ENCODE results near the gene CROCC2.
A peak's percentile ranks its signal among the peaks of the same experiment; 100 is the strongest.
"Not testable (repeated sequence)": the region's sequence is repeated elsewhere in the genome, so short reads cannot be mapped to it uniquely, and the experiment has no call there.

CROCC2 gene

DNA sequence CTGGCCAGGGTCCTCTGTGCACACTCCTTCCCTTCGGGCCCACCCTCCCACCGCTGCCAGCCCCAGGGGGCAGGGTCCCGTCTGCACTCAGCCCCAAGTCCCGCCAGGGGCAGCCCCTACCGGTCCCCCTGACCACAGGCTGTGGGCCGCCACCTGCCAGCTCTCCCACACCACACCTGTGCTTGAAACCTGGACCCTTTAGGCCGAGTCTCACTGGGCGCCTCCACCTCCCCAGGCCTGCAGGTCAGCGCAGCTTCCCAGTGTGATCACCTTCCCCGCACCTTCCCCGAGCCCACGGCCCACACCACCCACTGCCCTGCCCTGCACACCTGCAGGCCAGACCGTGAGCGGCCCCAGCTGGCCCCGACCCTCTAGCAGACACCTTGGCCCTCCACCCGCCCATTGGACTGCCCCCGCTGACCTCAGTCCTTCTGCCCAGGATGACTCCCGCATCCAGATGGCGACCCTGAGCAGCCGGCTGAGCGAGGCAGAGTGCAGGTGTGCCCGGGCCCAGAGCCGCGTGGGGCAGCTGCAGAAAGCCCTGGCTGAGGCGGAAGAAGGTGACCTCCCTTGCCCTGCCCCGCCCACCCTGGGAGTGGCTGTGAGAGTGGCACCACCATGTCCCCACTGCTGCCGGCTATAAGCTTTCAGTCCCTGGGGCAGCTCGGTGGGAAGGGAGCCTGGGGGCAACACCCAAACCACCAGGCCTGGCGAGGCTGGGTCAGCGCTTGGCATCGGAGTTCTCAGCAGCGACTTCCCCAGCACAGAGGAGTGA lies 61.0 kb downstream of the CROCC2 start:
- no peak for DNase-seq (ENCODE audit: low read depth in 3 of 3)

DNA sequence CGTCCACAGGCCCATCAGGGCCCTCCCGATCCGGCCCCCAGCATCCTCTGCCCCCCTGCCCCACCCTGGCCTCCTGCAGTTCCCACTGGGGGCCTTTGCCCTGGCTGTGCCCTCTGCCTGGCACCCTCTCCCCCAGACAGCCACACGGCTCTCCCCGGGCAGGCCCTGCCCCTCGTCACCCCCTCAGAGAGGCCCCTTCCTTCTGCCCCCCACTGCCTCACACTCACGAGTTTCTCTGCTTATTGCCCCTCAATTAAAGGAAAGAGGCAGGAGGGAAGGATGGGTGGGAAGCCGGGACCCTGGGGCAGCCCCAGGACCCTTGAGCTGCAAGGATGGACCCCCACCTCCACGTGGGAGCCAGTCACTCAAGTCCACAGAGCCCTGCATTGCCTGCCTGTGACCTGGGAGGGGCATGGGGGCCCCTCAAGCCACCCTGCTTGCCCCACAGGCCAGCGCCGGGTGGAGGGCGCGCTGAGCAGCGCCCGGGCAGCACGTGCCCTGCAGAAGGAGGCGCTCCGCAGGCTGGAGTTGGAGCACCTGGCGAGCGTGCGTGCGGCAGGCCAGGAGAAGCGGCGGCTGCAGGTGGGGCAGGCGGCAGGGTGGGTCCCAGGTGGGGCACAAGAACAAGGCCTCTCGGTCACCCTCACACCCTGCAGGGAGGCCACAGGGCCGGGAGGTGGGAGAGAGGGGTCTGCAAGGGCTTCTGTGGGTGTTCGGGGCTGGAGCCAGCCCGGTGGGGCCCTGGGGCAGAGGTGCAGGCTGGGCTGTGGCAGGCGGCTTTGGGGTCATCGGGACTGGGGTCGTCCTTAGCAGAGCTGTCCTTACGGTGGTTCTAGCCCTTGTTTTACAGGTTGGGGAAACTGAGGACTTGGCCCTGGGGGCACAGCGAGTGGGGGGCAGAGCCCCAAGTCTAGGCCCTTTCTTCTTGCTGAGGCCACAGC lies 61.8 kb downstream of the CROCC2 start:
- DNase-seq (ENCODE audit: low read depth in 3 of 3), result no peak

DNA sequence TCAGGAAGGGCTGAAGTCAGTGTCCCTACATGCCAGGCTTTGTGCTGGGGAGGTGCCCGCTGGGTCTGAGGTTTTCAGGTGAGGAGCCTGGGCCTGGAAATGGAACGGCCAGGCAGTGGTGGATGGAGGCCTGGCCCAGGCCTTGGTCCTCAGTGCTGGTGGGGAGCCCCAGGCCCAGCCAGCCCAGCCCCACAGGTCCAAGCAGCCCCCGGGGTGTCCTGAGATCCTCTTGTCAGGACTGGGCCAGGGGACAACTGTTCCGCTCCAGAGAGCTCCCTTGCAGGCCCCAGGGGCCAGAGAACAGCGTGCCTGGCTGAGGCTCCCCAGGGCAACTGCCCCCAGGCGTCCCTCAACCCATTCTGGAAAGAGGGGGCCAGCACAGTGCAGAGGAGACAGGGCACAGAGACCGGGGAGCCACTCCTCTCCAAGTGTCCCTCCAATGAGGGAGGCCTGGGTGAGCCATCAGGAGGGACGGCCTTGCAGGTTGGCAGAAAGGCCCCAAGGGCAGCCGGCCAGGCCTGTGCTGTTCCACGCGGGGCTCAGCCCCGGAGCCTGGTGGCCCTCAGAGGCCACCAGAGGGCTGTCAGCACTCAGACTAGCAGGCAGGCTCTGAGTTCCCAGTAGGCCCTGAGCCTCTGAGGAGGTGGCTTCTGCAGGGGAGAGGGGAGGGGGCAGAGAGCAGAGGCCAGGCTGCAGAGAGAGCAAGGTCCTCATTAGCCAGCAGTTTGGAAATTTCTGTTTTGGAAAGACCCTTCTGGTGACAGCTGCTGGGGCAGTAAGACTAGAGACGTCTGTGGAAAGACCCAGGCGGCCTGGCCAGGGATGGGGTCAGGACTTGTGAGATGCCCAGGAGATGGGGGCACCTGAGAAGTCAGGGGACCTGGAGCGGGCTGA lies 62.8 kb downstream of the CROCC2 start:
- no peak for DNase-seq (ENCODE audit: low read depth in 3 of 3)

DNA sequence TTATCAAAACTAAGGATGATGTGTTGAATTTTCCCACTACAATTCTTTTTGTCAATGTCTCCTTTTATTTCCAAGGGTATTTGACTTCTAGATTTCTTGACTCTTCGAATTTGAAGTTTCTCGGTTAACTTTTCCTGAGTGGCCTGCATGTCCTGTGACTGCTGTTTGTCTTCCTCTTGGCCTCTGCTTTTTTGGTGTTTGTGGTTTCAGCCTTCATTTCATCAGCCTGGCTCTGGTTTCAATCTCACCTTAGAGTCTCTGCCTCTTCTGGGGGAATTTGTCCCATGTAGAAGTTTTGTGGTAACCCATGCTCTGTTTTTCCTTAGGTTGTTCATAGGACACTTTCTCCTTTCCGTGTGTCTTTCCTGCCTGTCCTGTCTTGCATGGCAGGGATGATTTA lies 64.0 kb downstream of the CROCC2 start:
- DNase-seq (ENCODE audit: low read depth in 3 of 3), result no peak

DNA sequence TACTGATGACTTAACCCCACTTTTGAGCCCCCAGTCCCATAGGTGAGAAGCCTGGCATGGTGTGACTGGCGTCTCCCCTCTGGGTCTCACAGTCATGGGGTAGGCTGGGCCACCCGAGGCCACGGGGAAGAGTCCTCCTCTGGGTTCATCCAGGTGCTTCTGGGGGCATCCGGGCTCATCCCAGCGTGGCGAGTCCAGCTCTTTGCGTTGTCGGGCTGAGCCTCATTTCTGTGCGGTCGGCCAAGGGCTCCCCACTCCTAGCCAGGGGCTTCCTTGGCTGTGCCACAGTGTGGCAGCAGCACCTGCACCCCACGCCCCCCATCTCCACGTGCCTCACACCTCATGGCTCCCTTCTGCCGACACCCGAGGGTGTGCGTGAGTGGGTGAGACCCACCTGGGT lies 64.7 kb downstream of the CROCC2 start:
- DNase-seq (ENCODE audit: low read depth in 3 of 3), result no peak

DNA sequence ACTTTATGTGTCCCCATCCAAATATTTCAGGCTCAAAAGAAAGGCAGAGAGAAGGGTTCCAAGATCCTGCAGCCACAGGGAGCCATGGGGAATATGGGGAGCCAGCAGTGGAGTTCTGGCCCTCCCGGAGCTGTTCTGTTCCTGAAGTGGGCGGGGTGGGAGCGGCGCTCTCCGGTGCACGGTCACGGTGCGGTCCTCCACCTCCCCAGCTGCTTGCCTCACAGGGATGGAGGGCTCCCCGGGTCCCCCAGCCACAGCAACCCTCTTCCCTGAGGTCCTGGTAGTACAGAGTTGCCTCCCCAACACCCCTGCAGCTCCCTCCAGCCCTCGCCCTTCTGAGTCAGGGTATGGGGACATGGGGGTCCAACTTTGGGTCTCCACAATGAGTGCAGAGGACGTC lies 66.1 kb downstream of the CROCC2 start:
- no peak for DNase-seq (ENCODE audit: low read depth in 3 of 3)

DNA sequence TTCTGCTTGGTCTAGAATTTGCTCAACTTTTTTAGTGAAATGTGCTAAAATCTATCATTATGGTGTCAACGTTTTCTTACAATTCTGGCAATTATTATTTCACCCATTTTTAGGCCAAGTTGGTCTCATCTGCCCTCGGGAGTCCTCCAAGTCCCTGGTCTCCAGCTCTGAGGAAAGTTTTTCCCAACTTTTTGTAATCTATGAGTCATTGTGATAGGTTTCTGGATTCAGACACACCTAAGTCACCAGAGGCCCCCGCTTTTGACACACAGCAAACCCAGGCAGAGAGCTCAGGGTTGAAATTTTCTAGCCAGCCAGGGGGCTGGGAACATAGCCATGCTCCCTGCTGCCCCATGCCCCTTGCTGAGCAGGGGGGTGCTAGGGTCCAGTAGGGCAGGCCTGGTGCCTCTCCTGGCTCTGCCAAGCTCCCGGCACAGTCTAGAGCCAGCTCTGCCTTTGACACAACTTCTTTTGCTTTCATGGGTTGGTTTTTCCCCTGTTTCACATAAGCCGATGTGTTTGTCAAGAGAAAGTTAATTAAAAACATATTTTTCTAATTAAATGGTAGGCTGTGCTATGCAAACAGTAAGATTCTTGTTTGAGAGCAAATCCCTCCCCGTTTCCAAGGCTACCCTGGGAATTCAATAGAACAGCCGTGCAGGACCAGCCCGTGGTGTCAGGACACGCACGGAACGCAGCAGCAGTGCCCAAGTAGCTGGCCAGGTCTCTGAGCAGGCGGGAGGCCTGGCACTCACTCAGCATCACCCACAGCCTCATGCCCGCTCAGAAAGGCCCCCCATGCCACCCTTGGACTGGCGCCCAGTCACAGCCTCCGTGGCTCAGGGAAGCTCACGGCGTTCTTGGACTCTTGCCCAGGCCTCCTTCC lies 66.7 kb downstream of the CROCC2 start:
- DNase-seq (ENCODE audit: low read depth in 3 of 3), result no peak

DNA sequence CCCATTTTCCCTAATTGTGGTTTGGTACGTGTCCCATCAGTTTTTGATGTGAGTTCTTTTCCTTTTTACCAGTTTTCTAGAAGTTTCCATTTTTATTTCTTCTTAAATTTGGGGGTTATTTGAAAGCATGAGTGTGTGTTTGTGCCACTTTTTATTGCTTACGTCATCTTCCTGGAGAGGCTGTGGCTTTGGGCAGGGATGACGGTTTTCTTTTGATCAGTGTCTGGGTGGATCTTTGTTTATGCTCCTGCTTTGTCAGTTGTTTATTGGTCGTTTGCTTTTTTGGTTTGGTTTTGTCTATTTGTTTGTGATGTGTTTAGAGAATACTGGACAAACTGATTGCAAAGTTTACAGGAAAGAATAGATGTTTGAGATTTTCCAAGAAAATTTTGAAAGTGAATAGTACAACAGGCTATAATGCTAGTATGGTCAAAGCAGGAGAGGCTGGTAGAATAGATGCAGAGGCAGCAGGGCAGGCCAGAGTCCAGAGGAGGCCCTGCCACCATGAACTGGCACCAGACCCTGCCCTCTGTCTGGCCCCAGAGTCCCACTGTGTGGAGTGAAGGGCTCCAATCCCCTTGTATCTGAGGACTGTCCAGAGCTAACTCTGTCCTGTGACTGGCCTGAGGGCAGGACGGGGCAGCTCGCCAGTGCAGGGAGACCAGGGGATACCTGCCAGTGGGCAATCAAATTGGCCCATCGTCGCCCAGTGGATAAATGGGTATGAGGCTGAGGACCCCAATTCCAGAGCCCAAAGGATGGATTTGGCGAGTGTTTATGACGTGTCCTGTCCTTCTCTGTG lies 68.8 kb downstream of the CROCC2 start:
- DNase-seq (ENCODE audit: low read depth in 3 of 3), result no peak

DNA sequence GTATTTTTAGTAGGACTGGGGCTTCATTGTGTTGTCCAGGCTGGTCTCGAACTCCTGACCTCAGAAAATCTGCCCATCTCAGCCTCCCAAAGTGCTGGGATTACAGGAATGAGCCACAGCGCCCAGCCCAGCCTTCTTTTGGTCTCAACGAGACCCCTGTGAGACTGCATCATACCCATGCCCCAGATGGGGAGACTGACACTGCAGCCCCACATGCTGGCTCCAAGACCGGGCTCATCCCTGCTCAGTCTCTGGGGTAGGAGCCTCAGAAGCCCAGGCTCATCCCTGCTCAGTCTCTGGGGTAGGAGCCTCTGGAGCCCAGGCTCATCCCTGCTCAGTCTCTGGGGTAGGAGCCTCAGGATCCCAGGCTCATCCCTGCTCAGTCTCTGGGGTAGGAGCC lies 69.8 kb downstream of the CROCC2 start:
- DNase-seq (ENCODE audit: low read depth in 3 of 3), result not testable (repeated sequence)

DNA sequence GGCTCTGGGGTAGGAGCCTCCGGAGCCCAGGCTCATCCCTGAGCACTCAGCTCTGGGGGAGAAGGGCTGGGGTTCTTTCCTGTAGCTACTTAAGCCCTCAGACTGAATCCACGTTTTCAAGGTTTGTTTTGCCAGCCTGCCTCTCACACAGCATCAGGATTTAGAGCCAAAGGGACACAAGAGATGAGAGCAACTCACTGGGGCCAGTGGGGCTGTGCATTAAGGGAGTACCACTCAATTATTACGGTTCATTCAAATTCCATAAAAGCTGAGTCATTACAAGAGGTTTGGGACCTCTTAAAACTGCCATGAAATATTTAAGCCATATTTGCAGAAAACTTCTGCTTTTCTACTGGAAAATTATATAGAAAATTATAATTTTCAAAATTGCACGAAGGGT lies 75.1 kb downstream of the CROCC2 start:
- no peak for DNase-seq (ENCODE audit: low read depth in 3 of 3)

DNA sequence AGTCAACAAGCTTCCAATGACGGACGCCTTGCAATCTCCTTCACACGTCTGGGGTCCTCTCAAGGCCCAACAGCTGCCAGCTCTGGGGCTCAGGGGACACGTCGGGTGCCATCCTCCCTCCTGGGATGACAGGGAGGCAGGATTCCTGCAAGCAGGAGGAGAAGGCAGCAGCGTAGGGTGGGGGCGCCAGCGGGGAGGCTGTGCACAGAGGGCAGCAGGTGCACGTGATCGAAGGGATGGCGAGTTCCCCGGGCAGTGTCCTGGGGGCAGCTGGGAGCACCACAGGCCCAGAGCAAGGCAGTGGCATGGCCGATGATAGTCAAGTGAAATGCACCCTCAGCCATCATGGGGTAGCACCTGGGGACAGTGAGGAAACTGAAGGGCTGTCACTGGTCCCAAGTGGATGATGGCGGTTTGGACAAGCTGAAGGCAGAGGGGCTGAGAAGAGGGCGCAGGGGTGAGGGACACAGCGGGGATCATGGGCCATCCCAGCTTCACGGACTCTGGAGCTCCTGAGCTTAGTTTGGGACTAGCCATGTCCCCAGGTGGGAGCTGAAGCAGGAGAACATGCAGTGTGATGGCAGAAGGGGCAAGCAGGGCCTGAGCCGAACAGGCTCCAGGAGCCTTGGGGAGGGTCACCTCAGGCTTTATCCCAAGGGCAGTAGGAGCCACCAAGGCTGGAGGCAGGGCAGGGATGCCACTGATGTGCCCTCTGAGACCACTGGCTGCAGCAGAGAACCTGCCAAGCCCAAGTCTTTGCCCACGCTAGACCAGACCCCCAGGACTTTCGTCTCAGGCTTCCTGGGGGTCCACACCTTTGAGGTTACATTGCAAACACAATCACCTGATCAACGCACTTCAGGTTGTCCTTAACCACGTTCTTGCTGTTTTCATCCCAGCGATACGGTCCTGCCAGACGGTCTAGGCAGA lies 76.0 kb downstream of the CROCC2 start:
- no peak for DNase-seq (ENCODE audit: low read depth in 3 of 3)

DNA sequence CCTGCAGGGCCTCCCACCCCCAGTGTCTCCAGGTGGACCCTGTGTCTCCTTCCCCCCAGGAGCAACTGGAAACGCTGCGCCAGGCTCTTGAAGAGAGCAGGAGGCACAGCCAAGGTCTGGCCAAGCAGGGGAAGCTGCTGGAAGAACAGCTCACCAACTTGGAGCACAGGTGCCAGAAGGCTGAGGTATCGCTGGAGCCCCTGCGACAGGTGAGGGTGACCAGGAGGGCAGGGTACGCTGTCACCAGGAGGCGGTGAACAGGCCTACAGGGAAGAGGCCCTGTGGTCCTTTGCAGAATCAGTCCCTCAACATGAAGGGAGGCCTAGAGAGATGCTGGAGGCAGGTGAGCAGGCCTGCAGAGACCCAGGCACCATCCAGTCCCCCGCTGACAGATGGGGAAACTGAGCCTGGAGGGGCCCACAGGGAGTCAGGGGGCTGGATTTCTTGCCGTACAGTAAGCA lies 76.7 kb downstream of the CROCC2 start:
- DNase-seq (ENCODE audit: low read depth in 3 of 3), result no peak

DNA sequence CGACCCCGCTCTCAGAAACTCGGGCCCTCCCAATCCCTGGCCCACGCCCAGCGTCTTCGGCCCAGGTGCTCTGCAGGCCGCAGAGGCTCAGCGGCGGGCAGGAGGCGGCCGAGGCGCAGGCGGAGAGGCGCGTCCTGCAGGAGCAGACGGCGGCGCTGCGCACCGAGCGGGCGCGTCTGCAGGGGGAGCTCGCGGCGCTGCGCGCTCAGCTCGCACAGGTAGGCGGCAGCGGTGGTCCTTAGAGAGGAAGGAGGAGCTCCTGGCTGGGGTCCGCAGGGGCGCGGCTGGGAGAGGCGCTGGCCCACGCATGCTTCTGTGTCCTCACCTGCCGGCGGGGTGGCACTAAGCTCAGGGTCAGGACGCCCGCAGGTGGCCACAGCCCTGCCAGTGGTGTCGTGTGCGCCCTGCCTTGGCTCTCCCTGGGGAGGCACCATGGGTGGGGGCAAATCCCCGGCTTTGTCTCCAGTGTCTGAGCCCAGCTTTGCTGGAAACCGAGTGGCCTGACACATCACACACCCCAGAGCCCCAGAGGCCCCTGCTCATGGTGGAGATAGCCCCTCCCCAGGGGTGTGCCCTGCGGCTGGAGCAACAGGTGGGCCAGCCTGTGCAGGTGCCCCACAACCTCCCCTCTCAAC lies 77.3 kb downstream of the CROCC2 start:
- DNase-seq (ENCODE audit: low read depth in 3 of 3), result peak in 1 of 3 experiments; percentile 21

DNA sequence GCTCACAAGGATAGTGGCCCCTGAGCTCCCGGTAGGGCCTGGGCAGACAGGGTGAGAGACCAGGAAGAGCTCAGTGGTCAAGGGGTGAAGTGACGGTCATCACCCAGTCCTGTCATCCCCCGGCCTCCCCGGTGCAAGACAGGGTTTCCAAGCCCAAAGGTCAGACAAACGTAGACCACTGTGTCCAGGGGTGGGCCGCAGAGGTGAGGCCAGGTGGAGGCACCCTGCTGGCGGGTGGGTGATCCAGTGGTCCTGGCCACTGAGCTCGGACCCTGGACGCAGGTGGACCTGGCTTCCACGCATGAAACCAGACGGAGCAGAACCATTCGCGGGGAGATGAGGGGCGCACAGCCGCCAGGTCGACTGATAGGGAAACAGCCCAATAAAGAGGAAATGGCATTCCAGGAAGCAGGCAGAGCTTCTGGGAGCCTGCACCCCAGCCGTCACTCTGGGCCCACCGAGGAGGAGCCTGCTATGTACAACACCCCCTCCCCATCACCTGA lies 77.9 kb downstream of the CROCC2 start:
- DNase-seq (ENCODE audit: low read depth in 3 of 3), result no peak

DNA sequence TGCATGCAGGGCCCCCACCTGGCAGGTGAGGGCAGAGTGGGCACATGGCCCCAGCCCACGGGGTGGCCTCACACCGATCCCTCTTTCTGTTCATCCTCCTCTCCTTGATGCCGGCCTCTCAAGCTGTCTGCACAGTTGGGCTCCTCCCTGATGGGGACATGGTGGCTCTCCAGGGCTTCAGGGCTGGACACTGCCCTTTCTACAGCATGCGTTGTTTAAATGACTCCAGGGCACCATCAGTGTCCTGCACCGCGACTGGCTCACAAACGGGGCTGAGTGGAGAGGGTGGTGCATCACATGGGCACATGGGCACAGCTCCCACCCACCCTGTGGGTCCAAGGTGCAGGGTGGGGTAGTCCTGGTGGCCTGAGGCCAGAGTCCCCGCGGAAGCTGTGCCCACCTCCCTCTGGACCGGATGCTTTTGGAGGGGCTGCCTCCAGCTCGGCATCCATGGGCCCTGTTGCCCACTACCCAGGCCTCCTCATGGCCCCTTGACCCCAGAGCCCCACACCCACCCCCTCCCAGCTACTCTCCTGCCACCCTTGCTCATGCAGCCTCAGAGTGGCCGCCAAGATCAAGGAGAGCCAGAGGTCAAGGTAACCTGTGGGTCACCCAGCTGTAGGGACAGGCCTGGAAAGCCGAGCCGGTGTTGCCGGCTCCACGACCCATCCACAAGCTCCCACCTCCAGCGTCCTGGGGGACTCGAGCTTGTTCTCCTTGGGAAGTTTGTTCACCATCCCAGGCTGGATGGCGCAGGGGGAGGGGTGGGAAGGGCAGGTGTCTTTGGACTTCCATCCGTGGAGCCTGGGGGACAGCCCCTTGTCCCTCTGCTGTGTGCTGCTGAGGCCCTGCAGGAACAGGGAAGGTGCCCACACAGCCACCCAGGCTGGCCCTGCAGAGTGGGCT lies 80.0 kb downstream of the CROCC2 start:
- DNase-seq (ENCODE audit: low read depth in 3 of 3), result no peak

DNA sequence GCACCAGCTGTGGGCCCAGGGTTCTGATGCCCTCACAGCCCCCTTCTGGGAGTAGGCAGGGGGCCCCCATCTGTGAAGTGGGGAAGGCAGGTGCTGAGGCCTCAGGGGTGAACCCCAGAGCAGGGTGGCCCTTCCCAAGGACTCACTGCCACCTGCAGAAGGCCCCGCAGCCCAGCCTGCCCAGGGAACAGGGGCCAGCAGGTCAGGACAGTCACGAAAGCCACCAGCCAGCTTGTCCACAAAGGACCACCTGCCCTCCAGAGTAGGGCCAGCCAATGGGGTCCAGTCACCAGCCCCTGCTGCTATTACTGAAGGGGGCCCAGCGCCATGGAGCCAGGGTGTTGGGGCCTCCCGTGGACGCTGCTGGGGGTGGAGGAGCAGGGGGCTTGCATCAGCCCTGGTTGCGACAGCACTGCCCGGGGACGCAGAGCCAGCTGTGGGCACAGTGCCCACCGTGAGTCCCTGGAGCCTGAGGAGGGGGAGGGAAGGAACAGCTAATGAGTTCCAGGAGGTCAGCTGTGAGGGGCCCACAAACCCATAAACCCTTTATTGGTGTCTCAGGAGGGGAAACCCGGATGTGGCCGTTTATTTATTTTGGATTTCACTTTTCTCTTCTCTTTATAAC lies 80.8 kb downstream of the CROCC2 start:
- no peak for DNase-seq (ENCODE audit: low read depth in 3 of 3)

DNA sequence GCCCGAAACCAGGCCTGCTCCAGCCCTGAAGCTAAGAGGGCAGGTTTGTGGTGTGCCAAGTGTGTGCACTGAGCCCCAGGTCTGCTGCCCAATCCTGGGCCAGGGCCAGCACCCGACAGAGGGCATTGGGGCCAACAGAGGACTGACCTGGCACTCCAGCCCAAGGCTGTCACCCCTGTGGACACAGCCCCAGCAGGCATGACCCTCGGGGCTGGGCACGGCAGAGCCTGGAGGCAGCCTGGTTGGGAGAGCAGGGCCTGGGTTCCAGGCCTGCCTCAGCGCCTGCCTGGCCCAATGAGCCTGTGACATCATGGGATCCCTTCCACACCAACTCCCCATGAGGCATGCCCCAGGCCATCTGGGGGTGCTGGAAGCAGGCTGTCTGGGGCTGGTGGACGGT lies 81.5 kb downstream of the CROCC2 start:
- DNase-seq (ENCODE audit: low read depth in 3 of 3), result no peak
